ENCODE results near the gene KIAA0408. TPM values are rescaled to one million over a fixed set of nuclear protein-coding genes. Genes with fewer than 3 reads are reported as not detected.
"Not testable (repeated sequence)": the region's sequence is repeated elsewhere in the genome, so short reads cannot be mapped to it uniquely, and the experiment has no call there.

Gene KIAA0408
- polyA plus RNA-seq, 1 experiment, result 0.86 TPM

DNA sequence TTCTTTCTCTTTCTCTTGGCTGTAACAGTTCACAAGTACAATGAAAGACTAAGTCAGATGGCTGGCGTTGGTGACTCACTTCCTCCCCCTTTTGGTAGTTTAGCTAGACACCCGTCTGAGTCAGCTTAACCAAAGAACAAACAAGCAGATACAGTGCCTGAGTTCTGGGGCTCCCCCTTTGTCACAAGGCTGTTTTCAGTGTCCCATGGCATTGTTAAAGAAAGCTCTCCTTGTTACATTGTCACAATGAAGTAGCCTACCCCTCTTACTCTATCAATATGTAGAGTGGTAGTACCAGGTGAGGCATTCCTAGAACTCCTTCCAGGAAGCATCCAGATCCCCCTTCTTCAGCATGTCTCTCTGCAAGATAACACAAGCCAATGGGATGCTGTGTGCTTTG, 38.6 kb downstream of the KIAA0408 start:
- POLR2A ChIA-PET, result no interaction called here
- H3K27me3 ChIP-seq (ENCODE audit: control insufficient read depth, insufficient read depth, low read length), result no peaks in the 10 kb centered on the region
- peak; percentile 56 for TF ChIP-seq CTCF (IDR thresholded peaks at IDR 0.05; ENCODE audit: insufficient read depth, low read depth, low read length)
- CTCF ChIA-PET, result interaction anchor here (0.6 to 4.4 kb wide), 10 partner anchors 8 to 154 kb away, joined by 3 to 51 read pairs (median 4); partner anchors contain the start of gene RNF146
- H3K4me3 ChIP-seq (ENCODE audit: low read depth, low read length), result no peak overlapping the region
- peak; percentile 73 for DNase-seq (ENCODE audit: low read depth)
- H3K36me3 ChIP-seq (ENCODE audit: control insufficient read depth, insufficient read depth, low read length), result no peaks in the 10 kb centered on the region

GRCh38 chr6:127415096-127415495, 44.1 kb downstream of the KIAA0408 start:
- no peak for DNase-seq (ENCODE audit: low read depth)
- Histone ChIP-seq H3K27me3 (ENCODE audit: control insufficient read depth, insufficient read depth, low read length) (no peaks in the 10 kb centered on the region), H3K4me3 (ENCODE audit: low read depth, low read length) (no peak overlapping the region), H3K36me3 (ENCODE audit: control insufficient read depth, insufficient read depth, low read length) (no peaks in the 10 kb centered on the region)
- CTCF ChIA-PET, result no interaction called here
- TF ChIP-seq CTCF (IDR thresholded peaks at IDR 0.05; ENCODE audit: insufficient read depth, low read depth, low read length), result no peak
- POLR2A ChIA-PET, result no interaction called here

DNA sequence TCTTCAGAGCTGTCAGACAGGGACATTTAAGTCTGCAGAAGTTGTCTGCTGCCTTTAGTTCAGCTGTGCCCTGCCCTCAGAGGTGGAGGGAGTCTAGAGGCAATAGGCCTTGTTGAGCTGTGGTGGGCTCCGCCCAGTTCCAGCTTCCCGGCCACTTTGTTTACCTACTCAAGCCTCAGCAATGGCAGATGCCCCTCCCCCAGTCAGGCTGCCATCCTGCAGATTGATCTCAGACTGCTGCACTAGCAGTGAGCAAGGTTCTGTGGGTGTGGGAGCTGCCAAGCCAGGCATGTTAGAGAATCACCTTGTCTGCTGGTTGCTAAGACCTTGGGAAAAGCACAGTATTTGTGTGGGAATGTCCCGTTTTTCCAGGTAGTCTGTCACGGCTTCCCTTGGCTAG, 46.1 kb downstream of the KIAA0408 start:
- H3K27me3 ChIP-seq (ENCODE audit: control insufficient read depth, insufficient read depth, low read length); CTCF ChIA-PET; POLR2A ChIA-PET; H3K4me3 ChIP-seq (ENCODE audit: low read depth, low read length); H3K36me3 ChIP-seq (ENCODE audit: control insufficient read depth, insufficient read depth, low read length); DNase-seq (ENCODE audit: low read depth): not testable (repeated sequence)

DNA sequence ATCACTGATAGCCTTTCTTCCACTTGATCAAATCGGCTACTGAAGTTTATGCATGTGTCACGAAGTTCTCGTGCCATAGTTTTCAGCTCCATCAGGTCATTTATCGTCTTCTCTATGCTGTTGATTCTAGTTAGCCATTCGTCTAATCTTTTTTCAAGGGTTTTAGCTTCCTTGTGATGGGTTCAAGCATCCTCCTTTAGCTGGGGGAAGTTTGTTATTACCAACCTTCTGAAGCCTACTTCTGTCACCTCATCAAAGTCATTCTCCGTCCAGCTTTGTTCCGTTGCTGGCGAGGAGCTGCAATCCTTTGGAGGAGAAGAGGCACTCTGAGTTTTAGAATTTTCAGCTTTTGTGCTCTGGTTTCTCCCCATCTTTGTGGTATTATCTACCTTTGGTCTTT, 47.2 kb downstream of the KIAA0408 start:
- H3K27me3 ChIP-seq (ENCODE audit: control insufficient read depth, insufficient read depth, low read length); H3K36me3 ChIP-seq (ENCODE audit: control insufficient read depth, insufficient read depth, low read length); DNase-seq (ENCODE audit: low read depth); H3K4me3 ChIP-seq (ENCODE audit: low read depth, low read length); POLR2A ChIA-PET: not testable (repeated sequence)
- CTCF ChIA-PET, result interaction anchor here (1.5 kb wide), 1 partner anchor 9 kb away, joined by 5 read pairs; no protein-coding TSS in a partner anchor

Small RNA genes within 50 kb of the gene (small RNA-seq; reads per million reads assigned to genes)
- not detected for gene KIAA0408 (ENCODE audit: insufficient read length, low read depth, low replicate concordance)

Other genes with a start within 250 kb of the KIAA0408 start
- 36.2 and 49.8 TPM in 2 replicates for gene RNF146, start 192.5 kb downstream of the KIAA0408 start, polyA plus RNA-seq (2011; rRNA removed)
- gene ECHDC1, start 115.8 kb downstream of the KIAA0408 start, polyA plus RNA-seq (2011; rRNA removed), result 21.5 and 35.6 TPM in 2 replicates
- gene C6orf58, start 117.8 kb upstream of the KIAA0408 start, polyA plus RNA-seq (2011; rRNA removed), result 0.06 TPM in 1 of 2 replicates, not detected in the other

Measured in BJ (cell line).